B cell (primary cell): ENCODE results near the gene LCN12. TPM values are rescaled to one million over a fixed set of nuclear protein-coding genes. Genes with fewer than 3 reads are reported as not detected.

Experiments
- ATAC-seq: fragments of 200-7000 bp; cut with Tn5 transposase; one replicate; pipeline ENCODE4 v1.10.0; 2021; ENCODE audit warnings: low read depth, mild to moderate bottlenecking, moderate number of reproducible peaks, moderate library complexity
- CTCF ChIA-PET: fragments of 350-600 bp; sonication (Branson Sonifier 250); formaldehyde crosslinking; loops from one replicate; lab custom pipeline; 2021; ENCODE audit warnings: antibody characterized with exemption, inconsistent platforms; lab: Charles Lee
- POLR2A ChIA-PET: fragments of 350-600 bp; sonication (Branson Sonifier 250); formaldehyde crosslinking; loops from one replicate; lab custom pipeline; 2021; ENCODE audit warnings: antibody characterized with exemption; lab: Charles Lee
- DNase-seq: peaks from one replicate; pipeline ENCODE4 v3.0.0; 2013
- H2AFZ ChIP-seq: 2 replicates; pipeline ENCODE4 v1.6.1; 2012; ENCODE audit warnings: mild to moderate bottlenecking, low read depth, low read length; ENCODE audit not compliant: insufficient read depth, poor library complexity, severe bottlenecking
- H3K27ac ChIP-seq, 2 donors: 1 replicate in 1 of 2; 2 replicates in 1 of 2; pipeline ENCODE4 v1.5.1; 2012 to 2013; ENCODE audit warnings: low read length in 2 of 2, mild to moderate bottlenecking in 2 of 2, moderate library complexity in 1 of 2
- H3K27me3 ChIP-seq, 4 experiments: fragments of 200-600 bp in 1 of 4; sonication (generic) in 1 of 4; replicated peaks in 1 of 4; 1 replicate in 2 of 4; 2 replicates in 2 of 4; pipeline versions ENCODE4 v1.6.1 to v1.7.0; 2013 to 2016; ENCODE audit warnings: low read length in 3 of 4, mild to moderate bottlenecking in 2 of 4, mixed read lengths in 1 of 4, moderate library complexity in 1 of 4; ENCODE audit not compliant: insufficient read depth in 4 of 4, control insufficient read depth in 3 of 4; ENCODE audit errors: control extremely low read depth in 1 of 4
- H3K36me3 ChIP-seq, 2 experiments: replicated peaks in 1 of 2; 1 replicate in 1 of 2; 2 replicates in 1 of 2; pipeline versions ENCODE4 v1.6.1 to v1.7.1; 2013; ENCODE audit warnings: low read length in 1 of 2; ENCODE audit not compliant: insufficient read depth in 2 of 2, control insufficient read depth in 1 of 2; ENCODE audit errors: control extremely low read depth in 1 of 2, extremely low read depth in 1 of 2
- H3K4me1 ChIP-seq, 2 donors: fragments of 200-600 bp in 1 of 2; sonication (generic) in 1 of 2; 1 replicate in 1 of 2; 2 replicates in 1 of 2; pipeline versions ENCODE4 v1.5.1 to v1.6.1; 2013 to 2017; ENCODE audit warnings: low read length in 2 of 2; ENCODE audit not compliant: control insufficient read depth in 2 of 2, insufficient read depth in 2 of 2
- H3K4me2 ChIP-seq: replicated peaks from 2 replicates; pipeline ENCODE3; 2012; ENCODE audit warnings: mild to moderate bottlenecking, low read depth, low read length; ENCODE audit not compliant: poor library complexity, severe bottlenecking
- H3K4me3 ChIP-seq, 5 experiments: fragments of 200-600 bp in 1 of 5; sonication (generic) in 1 of 5; 1 replicate in 3 of 5; 2 replicates in 2 of 5; pipeline versions ENCODE4 v1.5.1 to v1.7.0; 2011 to 2016; ENCODE audit warnings: low read length in 4 of 5, mild to moderate bottlenecking in 4 of 5, low read depth in 2 of 5, control low read depth in 1 of 5, moderate library complexity in 1 of 5; ENCODE audit not compliant: insufficient read depth in 1 of 5; ENCODE audit errors: control extremely low read depth in 1 of 5, extremely low read depth in 1 of 5
- H3K79me2 ChIP-seq: fragments of 200-600 bp; sonication (generic); one replicate; pipeline ENCODE4 v1.6.0; 2016; ENCODE audit warnings: low read length; ENCODE audit not compliant: control insufficient read depth, insufficient read depth
- H3K9ac ChIP-seq: fragments of 200-600 bp; sonication (generic); 2 replicates; pipeline ENCODE4 v1.6.1; 2017; ENCODE audit warnings: mild to moderate bottlenecking, low read length, moderate library complexity
- H3K9me3 ChIP-seq, 3 donors: one replicate each; pipeline versions ENCODE4 v1.6.1 to v1.7.1; 2013; ENCODE audit warnings: low read length in 2 of 3; ENCODE audit not compliant: control insufficient read depth in 2 of 3, insufficient read depth in 1 of 3; ENCODE audit errors: control extremely low read depth in 1 of 3
- H4K20me1 ChIP-seq: 2 replicates; pipeline ENCODE4 v1.6.0; 2012; ENCODE audit warnings: mild to moderate bottlenecking, low read length; ENCODE audit not compliant: insufficient read depth, control insufficient read depth, poor library complexity, severe bottlenecking
- H3K27ac Mint-ChIP-seq: one replicate; pipeline ENCODE4 v1.8.0; 2021; ENCODE audit warnings: mixed read lengths
- H3K27me3 Mint-ChIP-seq: one replicate; pipeline ENCODE4 v1.8.0; 2021; ENCODE audit warnings: mixed read lengths
- H3K4me1 Mint-ChIP-seq: one replicate; pipeline ENCODE4 v1.8.0; 2021; ENCODE audit warnings: mixed read lengths
- H3K4me3 Mint-ChIP-seq: one replicate; pipeline ENCODE4 v1.8.0; 2021; ENCODE audit warnings: mixed read lengths
- H3K9me3 Mint-ChIP-seq: one replicate; pipeline ENCODE4 v1.8.0; 2022; ENCODE audit warnings: mixed read lengths; ENCODE audit not compliant: insufficient read depth
- EZH2 ChIP-seq: IDR thresholded peaks from 2 replicates; pipeline ENCODE4 v1.6.1; 2012; ENCODE audit warnings: borderline replicate concordance, low read depth, mild to moderate bottlenecking, moderate library complexity, low read length; ENCODE audit not compliant: insufficient read depth, poor library complexity, severe bottlenecking
- WGBS: methylation state at CpG from one replicate; pipeline ENCODE4 v1.1.5; 2013; ENCODE audit warnings: missing lambda C conversion rate; ENCODE audit not compliant: insufficient coverage; 5-methylcytosine and 5-hydroxymethylcytosine counted together
- intact Hi-C: fragments of 100-400 bp; cut with micrococcal nuclease; formaldehyde crosslinking; loops from one replicate; pipeline ENCODE4 v1.10.0; 2022
- polyA plus RNA-seq: library from polyadenylated mRNA; depleted of rRNA; stranded (reverse); fragments of >200 nt; gene quantifications from 2 replicates; pipeline ENCODE4 v1.2.3, GENCODE V29; 2012
- total RNA-seq, 2 donors: library from RNA; stranded (reverse); fragments of 120-200 nt in 1 of 2; gene quantifications; 1 replicate in 1 of 2; 2 replicates in 1 of 2; pipeline versions ENCODE4 v1.2.3 to v1.2.4, GENCODE V29; 2013 to 2022
- TF ChIP-seq, protein P1 (sequence below): fragments of 200-600 bp; IDR thresholded peaks from one replicate; pipeline ENCODE4 v1.8.0; 2022; ENCODE audit warnings: antibody characterized with exemption, mild to moderate bottlenecking

LCN12 gene
- total and polyA plus RNA-seq, 2 donors (not counting 1 experiment from before 2014, with no cell fraction given): 2.4 to 2.6 TPM

DNA sequence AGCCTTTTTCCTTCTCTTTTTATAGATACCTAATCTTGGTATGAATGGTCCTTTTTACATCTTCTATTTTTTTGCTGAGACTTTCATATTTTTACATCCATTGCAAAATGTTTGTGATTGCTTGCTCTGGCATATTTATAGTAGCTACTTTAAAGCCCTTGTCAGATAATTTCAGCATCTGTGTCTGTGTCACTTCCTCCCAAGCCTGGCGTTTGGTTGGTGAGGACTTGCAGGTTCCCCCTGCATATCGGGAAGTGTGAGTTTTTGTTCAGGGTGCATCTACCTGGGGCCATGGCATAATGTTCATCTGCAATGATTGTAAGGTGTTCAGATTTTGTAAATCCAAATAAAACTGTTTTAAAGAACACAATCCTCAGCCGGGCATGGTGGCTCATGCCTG lies 16.4 kb upstream of the LCN12 start:
- no peak for TF ChIP-seq EZH2
- TF ChIP-seq, protein P1, sequence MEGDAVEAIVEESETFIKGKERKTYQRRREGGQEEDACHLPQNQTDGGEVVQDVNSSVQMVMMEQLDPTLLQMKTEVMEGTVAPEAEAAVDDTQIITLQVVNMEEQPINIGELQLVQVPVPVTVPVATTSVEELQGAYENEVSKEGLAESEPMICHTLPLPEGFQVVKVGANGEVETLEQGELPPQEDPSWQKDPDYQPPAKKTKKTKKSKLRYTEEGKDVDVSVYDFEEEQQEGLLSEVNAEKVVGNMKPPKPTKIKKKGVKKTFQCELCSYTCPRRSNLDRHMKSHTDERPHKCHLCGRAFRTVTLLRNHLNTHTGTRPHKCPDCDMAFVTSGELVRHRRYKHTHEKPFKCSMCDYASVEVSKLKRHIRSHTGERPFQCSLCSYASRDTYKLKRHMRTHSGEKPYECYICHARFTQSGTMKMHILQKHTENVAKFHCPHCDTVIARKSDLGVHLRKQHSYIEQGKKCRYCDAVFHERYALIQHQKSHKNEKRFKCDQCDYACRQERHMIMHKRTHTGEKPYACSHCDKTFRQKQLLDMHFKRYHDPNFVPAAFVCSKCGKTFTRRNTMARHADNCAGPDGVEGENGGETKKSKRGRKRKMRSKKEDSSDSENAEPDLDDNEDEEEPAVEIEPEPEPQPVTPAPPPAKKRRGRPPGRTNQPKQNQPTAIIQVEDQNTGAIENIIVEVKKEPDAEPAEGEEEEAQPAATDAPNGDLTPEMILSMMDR: no peak
- DNase-seq: no peak

GRCh38 chr9:136936645-136937170 lies 15.4 kb upstream of the LCN12 start:
- peaks cover 2 to 22% of the 10 kb centered on the region in 2 experiments for H3K36me3 ChIP-seq
- no peak for TF ChIP-seq EZH2
- TF ChIP-seq, protein P1: no peak
- H3K27me3 ChIP-seq: no peaks in the 10 kb centered on the region
- intact Hi-C loops: no loop called here
- H3K27ac ChIP-seq: no peak overlapping the region
- H3K79me2 ChIP-seq: peaks cover 2% of the 10 kb centered on the region
- no peaks in the 10 kb centered on the region for H3K9me3 ChIP-seq
- no peaks in the 10 kb centered on the region for H3K4me1 ChIP-seq
- ATAC-seq: no peak
- no peak overlapping the region for H3K9ac ChIP-seq
- H3K4me2 ChIP-seq: no peak overlapping the region
- Mint-ChIP-seq H3K4me1 (no peaks in the 10 kb centered on the region), H3K27me3 (no peaks in the 10 kb centered on the region), H3K27ac (no peak overlapping the region), H3K9me3 (no peaks in the 10 kb centered on the region), H3K4me3 (no peak overlapping the region)
- POLR2A ChIA-PET: no interaction called here
- CTCF ChIA-PET: interaction anchor here (1.2 to 1.7 kb wide), 5 partner anchors 12 to 130 kb away, joined by 3 to 5 read pairs (median 3); no protein-coding TSS in a partner anchor
- H2AFZ ChIP-seq: no peak overlapping the region
- peaks cover 51% of the 10 kb centered on the region for H4K20me1 ChIP-seq
- H3K4me3 ChIP-seq: no peak overlapping the region
- DNase-seq: no peak
- WGBS: 98% methylated on average over 6 of the region's 8 CpGs

More for the DNA sequence above, 16.4 kb upstream of the LCN12 start:
- H3K27me3 Mint-ChIP-seq: no peaks in the 10 kb centered on the region
- no peak overlapping the region for H3K9ac ChIP-seq
- WGBS: 43% methylated on average over 1 of the region's 3 CpGs
- H3K9me3 ChIP-seq: no peaks in the 10 kb centered on the region
- no peak overlapping the region for H2AFZ ChIP-seq
- no peak for ATAC-seq
- no peak overlapping the region for H3K4me3 Mint-ChIP-seq
- H3K36me3 ChIP-seq: peaks cover 2 to 13% of the 10 kb centered on the region in 2 experiments
- H3K27me3 ChIP-seq: no peaks in the 10 kb centered on the region
- ChIA-PET POLR2A (no interaction called here), CTCF (interaction anchor here (0.7 to 1.1 kb wide), 2 partner anchors 13 to 48 kb away, joined by 3 to 4 read pairs; no protein-coding TSS in a partner anchor)
- intact Hi-C loops: no loop called here
- no peaks in the 10 kb centered on the region for H3K4me1 Mint-ChIP-seq
- H3K9me3 Mint-ChIP-seq: no peaks in the 10 kb centered on the region
- H3K4me2 ChIP-seq: no peak overlapping the region
- no peak overlapping the region for H3K27ac ChIP-seq
- peaks cover 2% of the 10 kb centered on the region for H3K79me2 ChIP-seq
- H4K20me1 ChIP-seq: peaks cover 41% of the 10 kb centered on the region
- no peak overlapping the region for H3K27ac Mint-ChIP-seq
- no peak overlapping the region for H3K4me3 ChIP-seq
- H3K4me1 ChIP-seq: no peaks in the 10 kb centered on the region
